Activated T-helper 17 cell treated with anti-CD3 and anti-CD28 coated beads, Interleukin-2, amount 50 U/mL, for 72 hours (primary cell): Measurements from ENCODE around the gene VRTN. TPM values are rescaled to one million over a fixed set of nuclear protein-coding genes. Genes with fewer than 3 reads are reported as not detected.

Experiments
- ATAC-seq: fragments of 150-1000 bp; cut with Tn5 transposase; replicated peaks from 2 replicates; pipeline ENCODE4 v1.10.0; 2021; ENCODE audit warnings: mild to moderate bottlenecking, moderate library complexity
- H3K27ac Mint-ChIP-seq: one replicate; pipeline ENCODE4 v1.8.0; 2022; ENCODE audit warnings: mixed read lengths
- H3K27me3 Mint-ChIP-seq: one replicate; pipeline ENCODE4 v1.8.0; 2022; ENCODE audit warnings: mixed read lengths
- H3K36me3 Mint-ChIP-seq: one replicate; pipeline ENCODE4 v1.8.0; 2022; ENCODE audit warnings: low read depth, mild to moderate bottlenecking, mixed read lengths
- H3K4me1 Mint-ChIP-seq: one replicate; pipeline ENCODE4 v1.8.0; 2022; ENCODE audit warnings: mixed read lengths
- H3K4me3 Mint-ChIP-seq: one replicate; pipeline ENCODE4 v1.8.0; 2022; ENCODE audit warnings: mild to moderate bottlenecking, mixed read lengths
- H3K9me3 Mint-ChIP-seq: one replicate; pipeline ENCODE4 v1.8.0; 2022; ENCODE audit warnings: mixed read lengths
- total RNA-seq, 2 donors: library from RNA; stranded (reverse); gene quantifications; one replicate each; pipeline ENCODE4 v1.2.3, GENCODE V29; 2022

VRTN gene
- total RNA-seq, result not detected

GRCh38 chr14:74348241-74348734 lies at the start of gene VRTN:
Gene VRTN, plus strand, starts transcription at chr14:74348471. Its CDS starts 8,313 bp downstream, at chr14:74356784.
- Mint-ChIP-seq H3K36me3 (no peaks in the 10 kb centered on the region), H3K27me3 (peaks cover 13% of the 10 kb centered on the region), H3K27ac (no peak within 1 kb of the TSS), H3K4me1 (no peaks in the 10 kb centered on the region), H3K4me3 (no peak within 1 kb of the TSS), H3K9me3 (no peaks in the 10 kb centered on the region)
- ATAC-seq, result no peak

- H3K27me3 Mint-ChIP-seq, result no peaks in the 10 kb centered on the region
- H3K27ac Mint-ChIP-seq, result peak overlapping the region; percentile 86
- peak overlapping the region; percentile 75 for H3K4me3 Mint-ChIP-seq
- peaks cover 22% of the 10 kb centered on the region for H3K4me1 Mint-ChIP-seq
- no peaks in the 10 kb centered on the region for H3K9me3 Mint-ChIP-seq
- ATAC-seq, result peak; percentile 72
- peaks cover 55% of the 10 kb centered on the region for H3K36me3 Mint-ChIP-seq
These were observed 49.2 kb upstream of the VRTN start for GRCh38 chr14:74299061-74299545.

- Mint-ChIP-seq H3K36me3 (peaks cover 30% of the 10 kb centered on the region), H3K27me3 (no peaks in the 10 kb centered on the region), H3K4me3 (peak overlapping the region; percentile 98), H3K27ac (peak overlapping the region; percentile 96), H3K9me3 (no peaks in the 10 kb centered on the region), H3K4me1 (peaks cover 22% of the 10 kb centered on the region)
- ATAC-seq, result no peak
These were observed 46.6 kb upstream of the VRTN start for GRCh38 chr14:74301594-74302151.

- H3K4me1 Mint-ChIP-seq, result peaks cover 22% of the 10 kb centered on the region
- H3K4me3 Mint-ChIP-seq, result peak overlapping the region; percentile 98
- H3K36me3 Mint-ChIP-seq, result peaks cover 27% of the 10 kb centered on the region
- no peaks in the 10 kb centered on the region for H3K27me3 Mint-ChIP-seq
- peak; percentile 55 for ATAC-seq
- peak overlapping the region; percentile 96 for H3K27ac Mint-ChIP-seq
- no peaks in the 10 kb centered on the region for H3K9me3 Mint-ChIP-seq
These were observed 46.1 kb upstream of the VRTN start for GRCh38 chr14:74302152-74302628.

- H3K36me3 Mint-ChIP-seq, result peaks cover 20% of the 10 kb centered on the region
- no peaks in the 10 kb centered on the region for H3K27me3 Mint-ChIP-seq
- peaks cover 22% of the 10 kb centered on the region for H3K4me1 Mint-ChIP-seq
- H3K9me3 Mint-ChIP-seq, result no peaks in the 10 kb centered on the region
- peak within 1 kb of the TSS; percentile 98 for H3K4me3 Mint-ChIP-seq
- peak; percentile 92 for ATAC-seq
- peak within 1 kb of the TSS; percentile 96 for H3K27ac Mint-ChIP-seq
These were observed 45.4 kb upstream of the VRTN start, which contains the start of gene ABCD4 for GRCh38 chr14:74302634-74303569. Gene ABCD4, minus strand, starts transcription at chr14:74302934. Its CDS starts 22 bp downstream, at chr14:74302912.

GRCh38 chr14:74308695-74309094 lies 39.6 kb upstream of the VRTN start:
- H3K4me1 Mint-ChIP-seq, result no peaks in the 10 kb centered on the region
- ATAC-seq, result no peak
- no peak overlapping the region for H3K27ac Mint-ChIP-seq
- no peak overlapping the region for H3K4me3 Mint-ChIP-seq
- no peaks in the 10 kb centered on the region for H3K36me3 Mint-ChIP-seq
- H3K27me3 Mint-ChIP-seq, result no peaks in the 10 kb centered on the region
- H3K9me3 Mint-ChIP-seq, result no peaks in the 10 kb centered on the region

- H3K9me3 Mint-ChIP-seq, result no peaks in the 10 kb centered on the region
- H3K27ac Mint-ChIP-seq, result no peak overlapping the region
- H3K4me1 Mint-ChIP-seq, result no peaks in the 10 kb centered on the region
- no peaks in the 10 kb centered on the region for H3K27me3 Mint-ChIP-seq
- no peaks in the 10 kb centered on the region for H3K36me3 Mint-ChIP-seq
- ATAC-seq, result no peak
- H3K4me3 Mint-ChIP-seq, result no peak overlapping the region
These were observed 38.9 kb upstream of the VRTN start for GRCh38 chr14:74309125-74310022.

GRCh38 chr14:74312161-74312560 lies 36.1 kb upstream of the VRTN start:
- no peak for ATAC-seq
- H3K4me1 Mint-ChIP-seq, result no peaks in the 10 kb centered on the region
- no peak overlapping the region for H3K27ac Mint-ChIP-seq
- H3K9me3 Mint-ChIP-seq, result no peaks in the 10 kb centered on the region
- no peak overlapping the region for H3K4me3 Mint-ChIP-seq
- H3K36me3 Mint-ChIP-seq, result no peaks in the 10 kb centered on the region
- no peaks in the 10 kb centered on the region for H3K27me3 Mint-ChIP-seq

- H3K27ac Mint-ChIP-seq, result no peak overlapping the region
- ATAC-seq, result no peak
- H3K4me3 Mint-ChIP-seq, result no peak overlapping the region
- no peaks in the 10 kb centered on the region for H3K36me3 Mint-ChIP-seq
- no peaks in the 10 kb centered on the region for H3K27me3 Mint-ChIP-seq
- no peaks in the 10 kb centered on the region for H3K4me1 Mint-ChIP-seq
- no peaks in the 10 kb centered on the region for H3K9me3 Mint-ChIP-seq
These were observed 34.7 kb upstream of the VRTN start for GRCh38 chr14:74313601-74314000.

- Mint-ChIP-seq H3K36me3 (no peaks in the 10 kb centered on the region), H3K27me3 (peaks cover 3% of the 10 kb centered on the region), H3K4me1 (no peaks in the 10 kb centered on the region), H3K9me3 (no peaks in the 10 kb centered on the region), H3K27ac (no peak overlapping the region), H3K4me3 (no peak overlapping the region)
- no peak for ATAC-seq
These were observed 33.7 kb upstream of the VRTN start for GRCh38 chr14:74314576-74314975.

GRCh38 chr14:74324931-74325361 lies 23.3 kb upstream of the VRTN start:
- peaks cover 14% of the 10 kb centered on the region for H3K27me3 Mint-ChIP-seq
- no peaks in the 10 kb centered on the region for H3K36me3 Mint-ChIP-seq
- no peak overlapping the region for H3K27ac Mint-ChIP-seq
- no peaks in the 10 kb centered on the region for H3K4me1 Mint-ChIP-seq
- no peak for ATAC-seq
- H3K4me3 Mint-ChIP-seq, result no peak overlapping the region
- H3K9me3 Mint-ChIP-seq, result no peaks in the 10 kb centered on the region

GRCh38 chr14:74325446-74325845 lies 22.8 kb upstream of the VRTN start:
- H3K4me3 Mint-ChIP-seq, result no peak overlapping the region

GRCh38 chr14:74326369-74327152 lies 21.7 kb upstream of the VRTN start:
- H3K4me1 Mint-ChIP-seq, result no peaks in the 10 kb centered on the region
- H3K9me3 Mint-ChIP-seq, result no peaks in the 10 kb centered on the region
- H3K4me3 Mint-ChIP-seq, result no peak overlapping the region
- no peak overlapping the region for H3K27ac Mint-ChIP-seq
- ATAC-seq, result no peak
- no peaks in the 10 kb centered on the region for H3K36me3 Mint-ChIP-seq
- H3K27me3 Mint-ChIP-seq, result peaks cover 8% of the 10 kb centered on the region

More at GRCh38 chr14:74325446-74325845, 22.8 kb upstream of the VRTN start:
- H3K4me1 Mint-ChIP-seq, result no peaks in the 10 kb centered on the region
- peaks cover 14% of the 10 kb centered on the region for H3K27me3 Mint-ChIP-seq
- H3K9me3 Mint-ChIP-seq, result no peaks in the 10 kb centered on the region
- H3K36me3 Mint-ChIP-seq, result no peaks in the 10 kb centered on the region
- no peak for ATAC-seq
- no peak overlapping the region for H3K27ac Mint-ChIP-seq
